Kidney (tissue), 14 donors: ENCODE measurements around the gene ATP11A. TPM values are rescaled to one million over a fixed set of nuclear protein-coding genes. Genes with fewer than 3 reads are reported as not detected.
A peak's percentile ranks its signal among the peaks of the same experiment; 100 is the strongest.

Experiments
- DNase-seq, 5 donors: peaks; one replicate each; pipeline ENCODE4 v3.0.0-alpha.2; 2013 to 2020
- FAIRE-seq: peaks from 2 replicates; lab custom pipeline; 2012; peaks lifted over from hg19 to GRCh38; lab: Jason Lieb, UNC
- H3K27ac ChIP-seq, 2 donors: one replicate each; pipeline ENCODE4 v1.7.0; 2013; ENCODE audit warnings: low read depth in 2 of 2, low read length in 2 of 2, inconsistent platforms in 1 of 2
- H3K27me3 ChIP-seq: one replicate; pipeline ENCODE4 v1.7.1; 2013; ENCODE audit warnings: low read length, inconsistent platforms; ENCODE audit not compliant: control insufficient read depth, insufficient read depth
- H3K36me3 ChIP-seq, 3 donors: one replicate each; pipeline versions ENCODE4 v1.7.0 to v1.7.1; 2013; ENCODE audit warnings: low read length in 3 of 3, control low read depth in 1 of 3, inconsistent platforms in 1 of 3; ENCODE audit not compliant: insufficient read depth in 3 of 3, control insufficient read depth in 2 of 3
- H3K4me1 ChIP-seq, 3 donors: one replicate each; pipeline versions ENCODE4 v1.7.0 to v1.7.1; 2013; ENCODE audit warnings: low read length in 3 of 3, inconsistent platforms in 1 of 3, low read depth in 1 of 3; ENCODE audit not compliant: control insufficient read depth in 2 of 3, insufficient read depth in 2 of 3
- H3K4me3 ChIP-seq, 3 donors: one replicate each; pipeline versions ENCODE4 v1.7.0 to v1.8.1; 2013; ENCODE audit warnings: low read length in 3 of 3, control low read depth in 1 of 3, inconsistent platforms in 1 of 3
- H3K9ac ChIP-seq, 3 donors: one replicate each; pipeline versions ENCODE4 v1.7.0 to v1.7.1; 2013; ENCODE audit warnings: low read length in 3 of 3, control low read depth in 1 of 3, inconsistent platforms in 1 of 3
- H3K9me3 ChIP-seq, 3 donors: one replicate each; pipeline versions ENCODE4 v1.7.0 to v1.7.1; 2013; ENCODE audit warnings: low read length in 3 of 3, control low read depth in 1 of 3, inconsistent platforms in 1 of 3; ENCODE audit not compliant: control insufficient read depth in 2 of 3, insufficient read depth in 1 of 3
- intact Hi-C: fragments of 100-400 bp; cut with DNase I; formaldehyde crosslinking; loops from one replicate; pipeline ENCODE4 v1.11.1; 2022
- polyA plus RNA-seq: library from polyadenylated mRNA; stranded (reverse); fragments of 350-450 nt; fragmentation: Illumina TruSeq; extraction: RNeasy Lipid Tissue Mini Kit (QIAGEN cat#74804); gene quantifications from one replicate; pipeline ENCODE4 v1.2.3, GENCODE V29; 2014; ENCODE audit warnings: low read depth, low replicate concordance; ENCODE audit not compliant: insufficient read depth
- total RNA-seq: library from RNA; stranded (reverse); fragmentation: NEBNext Ultra II Directional; extraction: Animal tissue kit (Norgen Biotek cat#: 25700); gene quantifications from one replicate; pipeline ENCODE4 v1.2.1, GENCODE V29; 2021
- TF ChIP-seq, protein P1 (sequence below): IDR thresholded peaks from 3 replicates; pipeline ENCODE4 v1.5.1; 2012; ENCODE audit warnings: mild to moderate bottlenecking, moderate library complexity, borderline replicate concordance; ENCODE audit not compliant: insufficient read depth; ENCODE audit errors: extremely low read depth
- donor health status: control.
- donor health status: control.
- donor health status: control.
- donor health status: control.
- donor health status: control.
- donor health status: DM: yes; HTN: yes; CAD: no.
- donor health status: Normal renal cell carcinoma (clear cell type).

ATP11A gene
- total and polyA plus RNA-seq, 2 donors from 2014 or later = 4.9 to 212 TPM

DNA sequence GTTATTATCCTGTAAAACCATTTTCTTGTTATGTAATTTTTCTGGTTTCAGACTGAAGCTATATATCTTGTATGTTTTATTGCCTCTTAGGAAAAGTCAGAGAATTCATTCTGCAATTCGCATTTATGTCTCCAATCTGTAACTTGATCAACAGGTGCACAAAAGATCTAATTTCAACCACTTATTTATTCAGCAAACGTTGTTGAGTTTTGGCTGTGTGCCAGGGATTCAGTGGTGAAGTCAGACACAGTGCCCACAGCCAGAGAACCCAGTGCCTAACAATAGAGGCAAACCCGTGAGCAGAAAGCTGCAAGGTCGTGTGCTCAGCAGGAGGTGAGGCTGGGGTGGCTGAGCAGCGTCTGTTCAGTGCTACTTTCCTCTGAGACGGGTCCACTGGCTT is 159.7 kb downstream of the ATP11A start:
- Histone ChIP-seq H3K27ac (no peak overlapping the region), H3K4me1 (no peaks in the 10 kb centered on the region), H3K4me3 (no peak overlapping the region), H3K36me3 (peaks cover 0 to 5% (median 2%) of the 10 kb centered on the region in 3 donors), H3K9ac (no peak overlapping the region), H3K27me3 (no peaks in the 10 kb centered on the region), H3K9me3 (no peaks in the 10 kb centered on the region)
- intact Hi-C loops = no loop called here
- TF ChIP-seq, protein P1, sequence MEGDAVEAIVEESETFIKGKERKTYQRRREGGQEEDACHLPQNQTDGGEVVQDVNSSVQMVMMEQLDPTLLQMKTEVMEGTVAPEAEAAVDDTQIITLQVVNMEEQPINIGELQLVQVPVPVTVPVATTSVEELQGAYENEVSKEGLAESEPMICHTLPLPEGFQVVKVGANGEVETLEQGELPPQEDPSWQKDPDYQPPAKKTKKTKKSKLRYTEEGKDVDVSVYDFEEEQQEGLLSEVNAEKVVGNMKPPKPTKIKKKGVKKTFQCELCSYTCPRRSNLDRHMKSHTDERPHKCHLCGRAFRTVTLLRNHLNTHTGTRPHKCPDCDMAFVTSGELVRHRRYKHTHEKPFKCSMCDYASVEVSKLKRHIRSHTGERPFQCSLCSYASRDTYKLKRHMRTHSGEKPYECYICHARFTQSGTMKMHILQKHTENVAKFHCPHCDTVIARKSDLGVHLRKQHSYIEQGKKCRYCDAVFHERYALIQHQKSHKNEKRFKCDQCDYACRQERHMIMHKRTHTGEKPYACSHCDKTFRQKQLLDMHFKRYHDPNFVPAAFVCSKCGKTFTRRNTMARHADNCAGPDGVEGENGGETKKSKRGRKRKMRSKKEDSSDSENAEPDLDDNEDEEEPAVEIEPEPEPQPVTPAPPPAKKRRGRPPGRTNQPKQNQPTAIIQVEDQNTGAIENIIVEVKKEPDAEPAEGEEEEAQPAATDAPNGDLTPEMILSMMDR = no peak
- DNase-seq = peak in 3 of 5 donors; percentile 38 to 81 (median 76)
- FAIRE-seq = no peak

DNA sequence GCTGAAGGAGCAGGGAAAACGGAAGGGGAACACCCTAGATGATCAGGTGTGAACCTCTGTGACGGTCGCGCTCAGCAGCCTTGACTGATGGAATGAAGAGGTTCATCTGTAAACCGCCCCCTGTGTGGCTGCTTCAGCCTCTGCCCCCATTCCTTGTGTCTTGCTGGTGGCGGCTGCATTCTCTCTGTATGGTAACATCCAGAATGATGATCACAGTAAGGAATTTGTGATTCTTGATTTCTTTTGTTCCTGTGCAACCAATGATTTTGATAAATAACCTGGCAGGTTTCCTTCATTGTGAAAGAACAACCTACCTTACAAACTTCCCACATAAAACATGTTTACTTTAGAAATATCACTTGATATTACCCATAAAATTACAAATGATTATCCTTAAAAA is 160.4 kb downstream of the ATP11A start:
- H3K4me3 ChIP-seq = no peak overlapping the region
- H3K36me3 ChIP-seq = peaks cover 0 to 6% (median 5%) of the 10 kb centered on the region in 3 donors
- TF ChIP-seq, protein P1 = no peak
- H3K9ac ChIP-seq = no peak overlapping the region
- no peaks in the 10 kb centered on the region for H3K9me3 ChIP-seq
- H3K27ac ChIP-seq = no peak overlapping the region
- FAIRE-seq (no peak), DNase-seq (peak in 1 of 5 donors; percentile 23)
- H3K4me1 ChIP-seq = no peaks in the 10 kb centered on the region
- H3K27me3 ChIP-seq = no peaks in the 10 kb centered on the region
- intact Hi-C loops = no loop called here

DNA sequence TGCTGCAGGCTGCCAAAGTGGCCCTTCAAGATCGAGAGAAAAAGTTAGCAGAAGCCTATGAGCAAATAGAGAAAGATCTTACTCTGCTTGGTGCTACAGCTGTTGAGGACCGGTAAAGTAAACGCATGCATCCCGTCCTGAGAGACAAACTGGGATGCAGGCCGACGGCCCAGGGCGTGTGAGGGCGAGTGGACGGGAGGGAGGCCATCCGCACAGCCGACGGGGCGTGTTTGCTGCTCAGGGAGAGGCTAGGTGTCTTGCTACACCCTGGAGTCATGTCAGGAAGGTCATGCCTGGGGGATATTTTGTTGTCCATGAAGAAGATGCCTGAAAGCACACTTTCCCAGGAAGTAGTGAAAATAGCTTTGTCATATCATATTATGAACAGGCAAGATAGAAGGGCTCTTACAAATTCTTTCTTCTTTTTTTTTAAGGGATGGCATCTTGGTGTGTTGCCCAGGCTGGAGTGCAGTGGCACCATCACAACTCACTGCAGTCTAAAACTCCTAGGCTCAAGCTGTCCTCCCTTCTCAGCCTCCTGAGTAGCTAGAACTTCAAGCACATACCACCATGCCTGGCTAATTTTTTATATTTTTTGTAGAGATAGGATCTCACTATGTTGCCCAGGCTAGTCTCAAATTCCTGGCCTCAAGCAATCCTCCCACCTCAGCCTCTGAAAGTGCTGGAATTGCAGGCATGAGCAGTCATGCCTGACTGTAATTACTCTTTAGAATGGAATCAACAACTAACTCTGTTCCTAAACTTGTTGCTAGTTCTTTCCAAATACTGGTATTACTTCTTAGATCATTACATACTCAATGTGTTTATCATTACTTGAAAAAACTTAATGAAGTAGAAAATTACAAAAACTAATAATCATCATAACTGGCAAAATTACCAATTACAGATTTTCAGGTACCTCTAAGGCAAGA is 161.5 kb downstream of the ATP11A start:
- Histone ChIP-seq H3K27me3 (no peaks in the 10 kb centered on the region), H3K36me3 (peaks cover 0 to 13% (median 6%) of the 10 kb centered on the region in 3 donors), H3K9ac (no peak overlapping the region), H3K4me3 (no peak overlapping the region), H3K4me1 (no peaks in the 10 kb centered on the region), H3K27ac (no peak overlapping the region), H3K9me3 (no peaks in the 10 kb centered on the region)
- intact Hi-C loops = no loop called here
- TF ChIP-seq, protein P1 = no peak
- no peak for DNase-seq
- no peak for FAIRE-seq
